PC-3 (cell line): ENCODE results near the gene FGFR2. TPM values are rescaled to one million over a fixed set of nuclear protein-coding genes. Genes with fewer than 3 reads are reported as not detected.

ENCODE experiments used
- ATAC-seq: fragments of 200-7000 bp; cut with Tn5 transposase; 2 replicates; pipeline ENCODE4 v1.9.1; 2020; ENCODE audit warnings: mild to moderate bottlenecking, moderate library complexity
- BruUV-seq: library from RNA; stranded (reverse); fragments of 400-500 nt; replicated peaks from 2 replicates; lab custom pipeline; 2021; lab: Mats Ljungman, UMichigan
- CTCF ChIA-PET: fragments of 300-600 bp; sonication (Branson Sonifier 250); formaldehyde crosslinking; loops from one replicate; lab custom pipeline; 2022; ENCODE audit warnings: antibody characterized with exemption; lab: Charles Lee
- POLR2A ChIA-PET: fragments of 300-600 bp; sonication (Branson Sonifier 250); formaldehyde crosslinking; loops from one replicate; lab custom pipeline; 2022; ENCODE audit warnings: antibody characterized with exemption; ENCODE audit not compliant: unreplicated experiment; lab: Charles Lee
- DNase-seq: peaks from one replicate; pipeline ENCODE4 v3.0.0-alpha.2; 2015
- H2AFZ ChIP-seq: fragments of 300-600 bp; sonication (generic); 2 replicates; pipeline ENCODE4 v1.6.0; 2016; ENCODE audit warnings: antibody characterized with exemption, low read length
- H3F3A ChIP-seq: fragments of 300-600 bp; sonication (generic); one replicate; pipeline ENCODE4 v1.6.0; 2017; ENCODE audit warnings: antibody characterized with exemption, low read length, control low read depth, mild to moderate bottlenecking; ENCODE audit not compliant: unreplicated experiment
- H3K27ac ChIP-seq: fragments of 300-600 bp; sonication (generic); 2 replicates; pipeline ENCODE4 v1.5.1; 2016; ENCODE audit warnings: mild to moderate bottlenecking, low read length
- H3K27me3 ChIP-seq: fragments of 300-600 bp; sonication (generic); 2 replicates; pipeline ENCODE4 v1.6.1; 2016; ENCODE audit warnings: low read length, mixed read lengths
- H3K36me3 ChIP-seq: fragments of 300-600 bp; sonication (generic); 2 replicates; pipeline ENCODE4 v1.6.1; 2016; ENCODE audit warnings: low read depth, mixed run types, low read length, mixed read lengths
- H3K4me1 ChIP-seq: fragments of 300-600 bp; sonication (generic); 2 replicates; pipeline ENCODE4 v1.5.1; 2016; ENCODE audit warnings: low read length; ENCODE audit not compliant: insufficient read depth
- H3K4me2 ChIP-seq: fragments of 300-600 bp; sonication (generic); 2 replicates; pipeline ENCODE4 v1.6.0; 2016; ENCODE audit warnings: low read length
- H3K4me3 ChIP-seq: fragments of 300-600 bp; sonication (generic); 2 replicates; pipeline ENCODE4 v1.5.1; 2016; ENCODE audit warnings: mild to moderate bottlenecking, low read length, mixed read lengths
- H3K79me2 ChIP-seq: fragments of 300-600 bp; sonication (generic); 2 replicates; pipeline ENCODE4 v1.6.1; 2017; ENCODE audit warnings: low read length, mixed read lengths
- H3K9ac ChIP-seq: fragments of 300-600 bp; sonication (generic); 2 replicates; pipeline ENCODE4 v1.6.0; 2016; ENCODE audit warnings: mild to moderate bottlenecking, low read length
- H3K9me2 ChIP-seq: fragments of 300-600 bp; sonication (generic); replicated peaks from 2 replicates; pipeline ENCODE4 v1.6.1; 2016; ENCODE audit warnings: mixed run types, low read length, mixed read lengths
- H3K9me3 ChIP-seq: fragments of 300-600 bp; sonication (generic); 2 replicates; pipeline ENCODE4 v1.6.1; 2016; ENCODE audit warnings: low read length, mixed read lengths
- H4K20me1 ChIP-seq: fragments of 300-600 bp; sonication (generic); 2 replicates; pipeline ENCODE4 v1.6.1; 2016; ENCODE audit warnings: low read length, mixed read lengths
- CTCF ChIP-seq: fragments of 300-600 bp; sonication (generic); conservative IDR thresholded peaks from 2 replicates; pipeline ENCODE4 v1.5.1; 2017; ENCODE audit warnings: antibody characterized with exemption, low read depth, mild to moderate bottlenecking, low read length
- EZH2 ChIP-seq: fragments of 300-600 bp; sonication (generic); IDR thresholded peaks from one replicate; pipeline ENCODE4 v1.6.1; 2017; ENCODE audit warnings: antibody characterized with exemption, mild to moderate bottlenecking, low read length; ENCODE audit not compliant: unreplicated experiment
- EZH2phosphoT487 ChIP-seq: fragments of 300-600 bp; sonication (generic); IDR thresholded peaks from 2 replicates; pipeline ENCODE4 v1.6.1; 2018; ENCODE audit warnings: mild to moderate bottlenecking, antibody characterized with exemption, low read length, borderline replicate concordance
- intact Hi-C: fragments of 100-400 bp; cut with micrococcal nuclease; formaldehyde crosslinking; loops from 2 replicates; pipeline ENCODE4 v1.9.0; 2023
- total RNA-seq: library from RNA; depleted of rRNA; stranded (reverse); fragments of >200 nt; gene quantifications from 2 replicates; pipeline ENCODE4 v1.2.3, GENCODE V29; 2014

Gene FGFR2
- total RNA-seq, 1 experiment from 2014 or later = 0.36 TPM

GRCh38 chr10:121611393-121612159, 13.3 kb upstream of the FGFR2 start:
- 0 out of 2 replicates have a peak, but pooled peaks cover 3% of the 10 kb centered on the region for H3K27me3 ChIP-seq
- no peaks in the 10 kb centered on the region for H3K9me2 ChIP-seq
- H3F3A ChIP-seq = no peaks in the 10 kb centered on the region
- TF ChIP-seq CTCF (no peak), EZH2 (no peak), EZH2phosphoT487 (no peak)
- no peak overlapping the region for H3K9ac ChIP-seq
- ATAC-seq (no peak), DNase-seq (no peak)
- H4K20me1 ChIP-seq = no peaks in the 10 kb centered on the region
- CTCF ChIA-PET = no interaction called here
- POLR2A ChIA-PET = no interaction called here
- no peaks in the 10 kb centered on the region for H3K79me2 ChIP-seq
- no TSS peak for BruUV-seq
- no peak overlapping the region for H3K4me2 ChIP-seq
- H3K4me3 ChIP-seq = no peak overlapping the region
- H3K4me1 ChIP-seq = no peaks in the 10 kb centered on the region
- no peak overlapping the region for H3K27ac ChIP-seq
- no peak overlapping the region for H2AFZ ChIP-seq
- H3K9me3 ChIP-seq = no peaks in the 10 kb centered on the region
- H3K36me3 ChIP-seq = no peaks in the 10 kb centered on the region
- intact Hi-C loops = loop anchor here (10.0 kb wide), 1 partner anchor 123 kb away; no protein-coding TSS in a partner anchor

GRCh38 chr10:121610798-121611323, 12.6 kb upstream of the FGFR2 start:
- no peaks in the 10 kb centered on the region for H3K9me3 ChIP-seq
- no peaks in the 10 kb centered on the region for H3K79me2 ChIP-seq
- H3K27ac ChIP-seq = no peak overlapping the region
- CTCF ChIA-PET = no interaction called here
- DNase-seq (no peak), ATAC-seq (no peak)
- no peaks in the 10 kb centered on the region for H3K9me2 ChIP-seq
- H3K4me1 ChIP-seq = no peaks in the 10 kb centered on the region
- no peak overlapping the region for H3K9ac ChIP-seq
- no peak overlapping the region for H3K4me3 ChIP-seq
- H3K4me2 ChIP-seq = no peak overlapping the region
- no peaks in the 10 kb centered on the region for H4K20me1 ChIP-seq
- no peak overlapping the region for H2AFZ ChIP-seq
- POLR2A ChIA-PET = no interaction called here
- no TSS peak for BruUV-seq
- TF ChIP-seq EZH2 (no peak), CTCF (no peak), EZH2phosphoT487 (no peak)
- H3K27me3 ChIP-seq = 0 out of 2 replicates have a peak, but pooled peaks cover 3% of the 10 kb centered on the region
- H3F3A ChIP-seq = no peaks in the 10 kb centered on the region
- H3K36me3 ChIP-seq = no peaks in the 10 kb centered on the region
- intact Hi-C loops = loop anchor here (10.0 kb wide), 1 partner anchor 124 kb away; no protein-coding TSS in a partner anchor
